ENCODE measurements around the gene RNF10. TPM values are rescaled to one million over a fixed set of nuclear protein-coding genes. Genes with fewer than 3 reads are reported as not detected.

RNF10 gene
- total and polyA plus RNA-seq, 10 of the 15 experiments (the other 5 are each of a cell fraction or from before 2014, with no cell fraction given) = 48.2 to 127 (median 64.5) TPM

- TF ChIP-seq KDM1A (IDR thresholded peaks at IDR 0.05; ENCODE audit: borderline replicate concordance) (no peak), NRF1 (conservative IDR thresholded peaks at IDR 0.05; ENCODE audit: low read depth, low read length) (peak; percentile 51), PML (IDR thresholded peaks at IDR 0.05; ENCODE audit: low read length) (peak; percentile 87), SKIL (IDR thresholded peaks at IDR 0.05; ENCODE audit: low read depth, poor library complexity, severe bottlenecking) (no peak)
Measured at GRCh38 chr12:120580787-120581723, 46.9 kb downstream of the RNF10 start, which contains the start of gene POP5 (continued).

GRCh38 chr12:120581998-120582397 lies 47.8 kb downstream of the RNF10 start:
- no TSS peak for BruUV-seq (replicated peaks)
- H3K36me3 ChIP-seq (ENCODE audit: control insufficient read depth in 2 of 2, insufficient read depth in 2 of 2, low read length in 1 of 2) = peaks cover 2 to 16% of the 10 kb centered on the region in 2 experiments; a peak in 3 of 4 replicates
- in situ Hi-C loops (cut with MboI) (loop anchor here (5.0 kb wide), 1 partner anchor 130 kb away; the partner anchor contains the start of gene UNC119B), intact Hi-C loops (cut with micrococcal nuclease; ENCODE audit: unreplicated experiment) (loop anchor here (2.0 to 5.0 kb wide), 7 partner anchors 65 to 515 kb away; partner anchors contain the start of genes MLEC and SPPL3)
- H3K9me3 ChIP-seq (replicated peaks; ENCODE audit: control insufficient read depth, insufficient read depth, low read length) = no peaks in the 10 kb centered on the region
- DNase-seq (ENCODE audit: low read depth, low spot score) = no peak
- H2AFZ ChIP-seq (ENCODE audit: control insufficient read depth, low read depth, low read length) = peak overlapping the region; percentile 95
- no peak for FAIRE-seq
- SMC1A ChIA-PET (ENCODE audit: uncharacterized antibody, unreplicated experiment) = interaction anchor here (0.7 to 5.4 kb wide), 23 partner anchors 10 to 528 kb away, joined by 3 to 40 read pairs (median 5); partner anchors contain the start of genes C12orf43, COX6A1, MLEC and PLA2G1B
- no peak for TF ChIP-seq SP1 (IDR thresholded peaks at IDR 0.05; ENCODE audit: low read depth, low read length)
- 0 out of 2 replicates have a peak, but pooled peaks have one; percentile 28 for TF ChIP-seq NBN (IDR thresholded peaks at IDR 0.05)
- no peak for TF ChIP-seq TBL1XR1 (IDR thresholded peaks at IDR 0.05; ENCODE audit: low read depth, low read length)
- TF ChIP-seq SIN3A (IDR thresholded peaks at IDR 0.05; ENCODE audit: low read depth, low read length) = 0 out of 2 replicates have a peak, but pooled peaks have one; percentile 34
- no peak for TF ChIP-seq TCF12 (IDR thresholded peaks at IDR 0.05; ENCODE audit: low read depth, low read length)
- TF ChIP-seq ATF7 (IDR thresholded peaks at IDR 0.05; ENCODE audit: low read depth) = peak; percentile 92
- TF ChIP-seq MTA3 (IDR thresholded peaks at IDR 0.05; ENCODE audit: borderline replicate concordance, low read length) = no peak
- POLR2A ChIA-PET = interaction anchor here (0.6 to 2.1 kb wide), 8 partner anchors 31 to 424 kb away, joined by 3 to 14 read pairs (median 4); partner anchors contain the start of genes MLEC and RNU4-2
- RAD21 ChIA-PET (ENCODE audit: unreplicated experiment) = interaction anchor here (0.6 to 5.0 kb wide), 14 partner anchors 15 to 528 kb away, joined by 3 to 57 read pairs (median 6); partner anchors contain the start of genes ACADS, DYNLL1 and MLEC
- H3K4me2 ChIP-seq (ENCODE audit: control insufficient read depth, insufficient read depth) = peak overlapping the region; percentile 91
- no peaks in the 10 kb centered on the region for H4K20me1 ChIP-seq (ENCODE audit: control insufficient read depth, insufficient read depth)
- WGBS (ENCODE audit: insufficient coverage, insufficient replicate concordance, low lambda C conversion rate, missing lambda C conversion rate) = under 1% methylated on average over 9 of the region's 9 CpGs
- no peaks in the 10 kb centered on the region; a peak in 1 of 4 replicates for H3K27me3 ChIP-seq (replicated peaks in 1 of 2; ENCODE audit: control insufficient read depth in 2 of 2, insufficient read depth in 2 of 2, low read length in 1 of 2)
- H3K9ac ChIP-seq (ENCODE audit: control insufficient read depth, insufficient read depth, low read length) = peak overlapping the region; percentile 38
- no peak for ATAC-seq
- peak overlapping the region; percentile 14; the same call in 1 of the 2 replicates for H3K27ac ChIP-seq (ENCODE audit: control insufficient read depth, insufficient read depth)
- H3K79me2 ChIP-seq (ENCODE audit: control insufficient read depth, insufficient read depth, low read length) = peaks cover 7% of the 10 kb centered on the region
- CTCF ChIA-PET = interaction anchor here (0.5 to 6.5 kb wide), 42 partner anchors 10 to 1777 kb away, joined by 3 to 104 read pairs (median 6); partner anchors contain the start of genes ACADS, COX6A1, HNF1A and UNC119B
- peaks cover 11% of the 10 kb centered on the region for H3K4me1 ChIP-seq (ENCODE audit: control insufficient read depth, insufficient read depth, low read length)
- peak overlapping the region; percentile 91 for H3K4me3 ChIP-seq

Data from GM12878 (cell line).